Endodermal cell (in vitro differentiated cells): ENCODE data around the gene PNRC1. TPM values are rescaled to one million over a fixed set of nuclear protein-coding genes. Genes with fewer than 3 reads are reported as not detected.

Experiments
- DNase-seq: peaks from one replicate; pipeline ENCODE4 v3.0.0-alpha.2; 2017
- H3K27ac ChIP-seq: 2 replicates; pipeline ENCODE4 v1.5.1; 2013; ENCODE audit warnings: mild to moderate bottlenecking, low read depth, low read length, moderate library complexity
- H3K27me3 ChIP-seq: 2 replicates; pipeline ENCODE4 v1.6.1; 2013; ENCODE audit warnings: mild to moderate bottlenecking, low read length, moderate library complexity; ENCODE audit not compliant: insufficient read depth, control insufficient read depth, poor library complexity, severe bottlenecking
- H3K36me3 ChIP-seq: 2 replicates; pipeline ENCODE4 v1.7.0; 2013; ENCODE audit warnings: mild to moderate bottlenecking, low read length, moderate library complexity; ENCODE audit not compliant: control insufficient read depth, insufficient read depth
- H3K4me1 ChIP-seq: one replicate; pipeline ENCODE4 v1.7.0; 2013; ENCODE audit warnings: low read length; ENCODE audit not compliant: control insufficient read depth, insufficient read depth
- H3K4me3 ChIP-seq: 2 replicates; pipeline ENCODE4 v1.5.1; 2013; ENCODE audit warnings: mild to moderate bottlenecking, low read length, moderate library complexity
- H3K9ac ChIP-seq: 2 replicates; pipeline ENCODE4 v1.6.1; 2013; ENCODE audit warnings: mild to moderate bottlenecking, low read length, moderate library complexity; ENCODE audit not compliant: poor library complexity, severe bottlenecking; ENCODE audit errors: extremely low read depth
- H3K9me3 ChIP-seq: 2 replicates; pipeline ENCODE4 v1.6.1; 2013; ENCODE audit warnings: mild to moderate bottlenecking, low read length, moderate library complexity; ENCODE audit not compliant: control insufficient read depth
- H3K27ac Mint-ChIP-seq: 2 replicates; pipeline ENCODE4 v1.8.0; 2020; ENCODE audit warnings: mixed read lengths
- H3K27me3 Mint-ChIP-seq: 2 replicates; pipeline ENCODE4 v1.8.0; 2021; ENCODE audit warnings: mild to moderate bottlenecking, mixed read lengths; ENCODE audit not compliant: insufficient read depth
- H3K36me3 Mint-ChIP-seq: 2 replicates; pipeline ENCODE4 v1.8.0; 2020; ENCODE audit warnings: low read depth, mixed read lengths
- H3K4me1 Mint-ChIP-seq: 2 replicates; pipeline ENCODE4 v1.8.0; 2020; ENCODE audit warnings: mixed read lengths
- H3K4me3 Mint-ChIP-seq: 2 replicates; pipeline ENCODE4 v1.8.0; 2020; ENCODE audit warnings: mild to moderate bottlenecking, moderate library complexity, mixed read lengths
- H3K9me3 Mint-ChIP-seq: 2 replicates; pipeline ENCODE4 v1.8.0; 2020; ENCODE audit warnings: mild to moderate bottlenecking, mixed read lengths
- WGBS, 2 experiments: methylation state at CpG; one replicate each; pipeline versions ENCODE4 v1.1.5 to v1.1.7; 2013; ENCODE audit warnings: missing lambda C conversion rate in 2 of 2, mixed read lengths in 1 of 2; ENCODE audit not compliant: insufficient coverage in 1 of 2, insufficient read length in 1 of 2; 5-methylcytosine and 5-hydroxymethylcytosine counted together
- total RNA-seq, 2 donors: library from RNA; stranded (reverse); fragmentation: NEBNext Ultra II Directional in 1 of 2; extraction: Animal tissue kit (Norgen Biotek cat#: 25700) in 1 of 2; gene quantifications; 2 replicates in 1 of 2; 3 replicates in 1 of 2; pipeline ENCODE4 v1.2.1, GENCODE V29; 2021
- TF ChIP-seq, protein P1 (sequence below): fragments of 200-600 bp; sonication (generic); conservative IDR thresholded peaks from 2 replicates; pipeline ENCODE4 v1.5.0; 2021; ENCODE audit warnings: antibody characterized with exemption, mild to moderate bottlenecking

PNRC1 gene
- total RNA-seq, 2 donors from 2014 or later, result 105 to 118 TPM

DNA sequence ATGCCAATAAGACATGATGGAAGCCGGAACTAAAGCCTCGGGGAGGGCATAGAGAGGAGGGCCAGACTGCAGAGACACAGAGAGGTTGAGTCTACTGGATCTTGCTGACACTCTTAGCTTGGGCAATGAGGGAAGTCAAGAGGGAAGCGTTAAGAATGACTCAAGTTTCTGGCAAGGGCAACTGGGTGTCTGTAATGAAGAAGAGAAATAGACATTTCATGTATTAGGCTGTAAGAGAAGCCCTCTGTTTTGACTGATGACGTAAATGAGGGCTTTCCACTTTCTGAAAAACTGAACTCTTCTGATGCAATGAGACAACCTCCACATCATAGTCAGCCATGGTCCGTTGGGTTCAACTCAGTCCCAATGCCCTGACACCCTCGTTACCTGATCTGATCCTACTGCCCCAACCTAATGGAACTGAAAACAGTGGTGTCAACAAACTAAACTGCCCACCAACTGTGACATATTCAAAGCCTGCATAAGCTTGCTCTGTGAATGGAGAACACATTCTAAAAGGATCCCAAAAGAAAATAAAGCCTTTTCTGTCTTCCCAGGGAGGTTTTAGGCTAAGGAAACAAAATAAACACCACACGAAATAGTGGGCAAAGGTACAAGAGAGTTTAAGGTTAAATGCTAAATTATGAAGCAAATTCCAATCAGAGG lies 45.8 kb upstream of the PNRC1 start:
- TF ChIP-seq, protein P1, sequence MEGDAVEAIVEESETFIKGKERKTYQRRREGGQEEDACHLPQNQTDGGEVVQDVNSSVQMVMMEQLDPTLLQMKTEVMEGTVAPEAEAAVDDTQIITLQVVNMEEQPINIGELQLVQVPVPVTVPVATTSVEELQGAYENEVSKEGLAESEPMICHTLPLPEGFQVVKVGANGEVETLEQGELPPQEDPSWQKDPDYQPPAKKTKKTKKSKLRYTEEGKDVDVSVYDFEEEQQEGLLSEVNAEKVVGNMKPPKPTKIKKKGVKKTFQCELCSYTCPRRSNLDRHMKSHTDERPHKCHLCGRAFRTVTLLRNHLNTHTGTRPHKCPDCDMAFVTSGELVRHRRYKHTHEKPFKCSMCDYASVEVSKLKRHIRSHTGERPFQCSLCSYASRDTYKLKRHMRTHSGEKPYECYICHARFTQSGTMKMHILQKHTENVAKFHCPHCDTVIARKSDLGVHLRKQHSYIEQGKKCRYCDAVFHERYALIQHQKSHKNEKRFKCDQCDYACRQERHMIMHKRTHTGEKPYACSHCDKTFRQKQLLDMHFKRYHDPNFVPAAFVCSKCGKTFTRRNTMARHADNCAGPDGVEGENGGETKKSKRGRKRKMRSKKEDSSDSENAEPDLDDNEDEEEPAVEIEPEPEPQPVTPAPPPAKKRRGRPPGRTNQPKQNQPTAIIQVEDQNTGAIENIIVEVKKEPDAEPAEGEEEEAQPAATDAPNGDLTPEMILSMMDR, result no peak
- Mint-ChIP-seq H3K27ac (no peak overlapping the region), H3K9me3 (peaks cover 25% of the 10 kb centered on the region), H3K27me3 (no peaks in the 10 kb centered on the region), H3K4me1 (peaks cover 17% of the 10 kb centered on the region), H3K36me3 (peaks cover 4% of the 10 kb centered on the region), H3K4me3 (no peak overlapping the region)
- no peak for DNase-seq
- H3K36me3 ChIP-seq, result no peaks in the 10 kb centered on the region
- H3K27me3 ChIP-seq, result no peaks in the 10 kb centered on the region
- H3K9ac ChIP-seq, result no peak overlapping the region
- peaks cover 20% of the 10 kb centered on the region for H3K9me3 ChIP-seq
- no peak overlapping the region for H3K4me3 ChIP-seq
- no peak overlapping the region for H3K27ac ChIP-seq
- no peaks in the 10 kb centered on the region for H3K4me1 ChIP-seq
- WGBS, 2 experiments, result 80 to 82% methylated on average over 6 to 7 of the region's 7 CpGs

DNA sequence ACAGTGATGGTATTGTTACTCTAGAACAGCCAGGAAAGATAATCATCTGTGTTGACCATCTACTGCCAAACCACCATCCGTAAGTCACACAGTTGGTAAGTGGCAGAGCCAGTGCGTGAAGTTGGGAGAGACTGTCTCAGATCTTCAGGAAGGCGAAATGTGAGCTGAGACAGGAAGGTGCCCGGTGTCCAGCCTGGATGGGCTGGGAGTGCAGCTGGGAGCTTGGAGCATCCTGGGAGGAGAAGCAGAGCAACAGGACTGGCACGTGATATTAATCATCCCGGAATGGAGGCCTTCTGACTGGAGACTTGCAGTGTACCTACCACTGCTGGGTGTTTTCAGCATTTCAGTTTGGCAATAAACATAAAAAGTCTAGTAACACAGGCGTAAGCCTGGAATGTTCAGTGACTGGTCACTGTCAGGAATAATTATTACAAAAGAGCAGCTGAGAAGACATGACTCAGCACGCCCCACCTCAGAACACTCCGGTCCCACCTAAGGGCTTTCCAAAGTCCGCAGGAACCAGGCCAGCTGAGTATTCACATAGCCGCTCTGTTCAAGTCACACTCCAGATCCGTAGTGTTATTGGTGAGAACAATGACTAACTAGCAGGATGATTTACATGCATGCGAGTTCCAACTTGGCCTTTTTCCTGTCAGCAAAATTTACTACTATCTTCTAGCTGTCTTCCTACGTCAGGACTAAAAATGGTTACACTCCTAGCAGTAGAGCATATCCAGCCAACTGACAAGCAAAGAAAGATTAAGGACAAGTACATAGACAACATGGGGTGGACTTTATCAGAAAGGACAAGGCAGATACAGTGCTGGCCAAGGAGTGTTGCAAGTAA lies 45.1 kb upstream of the PNRC1 start:
- Mint-ChIP-seq H3K27ac (no peak overlapping the region), H3K4me1 (peaks cover 17% of the 10 kb centered on the region), H3K36me3 (peaks cover 4% of the 10 kb centered on the region), H3K9me3 (peaks cover 25% of the 10 kb centered on the region), H3K27me3 (no peaks in the 10 kb centered on the region), H3K4me3 (no peak overlapping the region)
- Histone ChIP-seq H3K36me3 (no peaks in the 10 kb centered on the region), H3K9ac (no peak overlapping the region), H3K4me1 (no peaks in the 10 kb centered on the region), H3K9me3 (peaks cover 20% of the 10 kb centered on the region), H3K27ac (no peak overlapping the region), H3K27me3 (no peaks in the 10 kb centered on the region), H3K4me3 (no peak overlapping the region)
- DNase-seq, result no peak
- TF ChIP-seq, protein P1, result no peak
- 88 to 89% methylated on average over 10 to 14 of the region's 14 CpGs for WGBS, 2 experiments

DNA sequence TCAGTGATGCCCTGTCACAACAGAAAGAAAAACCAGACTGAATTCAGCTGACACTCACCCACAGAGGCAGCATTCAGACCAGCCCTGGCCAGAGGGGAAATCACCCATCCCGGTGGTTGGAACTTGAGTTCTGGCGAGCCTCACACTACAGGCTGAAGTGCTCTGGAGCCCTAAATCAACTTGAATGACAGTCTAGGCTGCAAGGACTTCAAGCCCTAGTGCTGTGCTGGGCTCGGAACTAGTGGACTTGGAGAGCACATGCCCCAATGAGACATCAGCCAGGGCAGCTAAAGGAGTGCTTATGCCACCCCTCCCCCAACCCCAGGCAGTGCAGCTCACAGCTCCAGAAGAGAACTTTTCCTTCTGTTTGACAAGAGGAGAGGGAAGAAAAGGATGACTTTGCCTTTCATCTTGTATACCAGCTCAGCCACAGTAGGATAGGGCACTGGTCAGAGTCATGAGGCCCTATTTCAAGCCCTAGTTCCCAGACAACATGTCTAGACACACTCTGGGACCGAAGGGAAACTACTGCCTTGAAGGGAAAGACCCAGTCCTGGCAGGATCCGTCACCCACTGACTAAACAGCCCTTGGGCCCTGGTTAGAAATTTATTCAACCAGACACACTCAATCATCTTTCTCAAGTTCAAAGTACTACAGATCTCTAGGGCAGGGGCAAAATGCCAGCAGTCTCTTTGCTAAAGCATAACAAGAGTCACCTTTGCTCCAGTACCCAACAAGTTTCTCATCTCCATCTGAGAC lies 43.2 kb upstream of the PNRC1 start:
- Mint-ChIP-seq H3K36me3 (peaks cover 4% of the 10 kb centered on the region), H3K4me1 (peaks cover 17% of the 10 kb centered on the region), H3K9me3 (peaks cover 25% of the 10 kb centered on the region), H3K4me3 (no peak overlapping the region), H3K27ac (no peak overlapping the region), H3K27me3 (no peaks in the 10 kb centered on the region)
- Histone ChIP-seq H3K27me3 (no peaks in the 10 kb centered on the region), H3K4me3 (no peak overlapping the region), H3K27ac (no peak overlapping the region), H3K36me3 (no peaks in the 10 kb centered on the region), H3K9me3 (peaks cover 20% of the 10 kb centered on the region), H3K4me1 (no peaks in the 10 kb centered on the region), H3K9ac (no peak overlapping the region)
- TF ChIP-seq, protein P1, result no peak
- DNase-seq, result no peak
- 85 to 88% methylated on average over 4 to 5 of the region's 5 CpGs for WGBS, 2 experiments
